ENCODE measurements around the gene TNRC18. TPM values are rescaled to one million over a fixed set of nuclear protein-coding genes. Genes with fewer than 3 reads are reported as not detected.
A peak's percentile ranks its signal among the peaks of the same experiment; 100 is the strongest.

Gene TNRC18
- total and polyA plus RNA-seq, 9 of the 15 experiments (the other 6 are each of a cell fraction or from before 2014, with no cell fraction given), result 0.03 to 43.2 (median 18.0) TPM

- TF ChIP-seq, protein P1, sequence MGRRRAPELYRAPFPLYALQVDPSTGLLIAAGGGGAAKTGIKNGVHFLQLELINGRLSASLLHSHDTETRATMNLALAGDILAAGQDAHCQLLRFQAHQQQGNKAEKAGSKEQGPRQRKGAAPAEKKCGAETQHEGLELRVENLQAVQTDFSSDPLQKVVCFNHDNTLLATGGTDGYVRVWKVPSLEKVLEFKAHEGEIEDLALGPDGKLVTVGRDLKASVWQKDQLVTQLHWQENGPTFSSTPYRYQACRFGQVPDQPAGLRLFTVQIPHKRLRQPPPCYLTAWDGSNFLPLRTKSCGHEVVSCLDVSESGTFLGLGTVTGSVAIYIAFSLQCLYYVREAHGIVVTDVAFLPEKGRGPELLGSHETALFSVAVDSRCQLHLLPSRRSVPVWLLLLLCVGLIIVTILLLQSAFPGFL (CRISPR knock-in tag; IDR thresholded peaks at IDR 0.05), result no peak
- TF ChIP-seq, protein P2, sequence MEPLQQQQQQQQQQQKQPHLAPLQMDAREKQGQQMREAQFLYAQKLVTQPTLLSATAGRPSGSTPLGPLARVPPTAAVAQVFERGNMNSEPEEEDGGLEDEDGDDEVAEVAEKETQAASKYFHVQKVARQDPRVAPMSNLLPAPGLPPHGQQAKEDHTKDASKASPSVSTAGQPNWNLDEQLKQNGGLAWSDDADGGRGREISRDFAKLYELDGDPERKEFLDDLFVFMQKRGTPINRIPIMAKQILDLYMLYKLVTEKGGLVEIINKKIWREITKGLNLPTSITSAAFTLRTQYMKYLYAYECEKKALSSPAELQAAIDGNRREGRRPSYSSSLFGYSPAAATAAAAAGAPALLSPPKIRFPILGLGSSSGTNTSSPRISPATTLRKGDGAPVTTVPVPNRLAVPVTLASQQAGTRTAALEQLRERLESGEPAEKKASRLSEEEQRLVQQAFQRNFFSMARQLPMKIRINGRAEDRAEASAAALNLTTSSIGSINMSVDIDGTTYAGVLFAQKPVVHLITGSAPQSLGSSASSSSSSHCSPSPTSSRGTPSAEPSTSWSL (CRISPR knock-in tag; IDR thresholded peaks at IDR 0.05; ENCODE audit: borderline replicate concordance), result no peak
- TF ChIP-seq, protein P3, sequence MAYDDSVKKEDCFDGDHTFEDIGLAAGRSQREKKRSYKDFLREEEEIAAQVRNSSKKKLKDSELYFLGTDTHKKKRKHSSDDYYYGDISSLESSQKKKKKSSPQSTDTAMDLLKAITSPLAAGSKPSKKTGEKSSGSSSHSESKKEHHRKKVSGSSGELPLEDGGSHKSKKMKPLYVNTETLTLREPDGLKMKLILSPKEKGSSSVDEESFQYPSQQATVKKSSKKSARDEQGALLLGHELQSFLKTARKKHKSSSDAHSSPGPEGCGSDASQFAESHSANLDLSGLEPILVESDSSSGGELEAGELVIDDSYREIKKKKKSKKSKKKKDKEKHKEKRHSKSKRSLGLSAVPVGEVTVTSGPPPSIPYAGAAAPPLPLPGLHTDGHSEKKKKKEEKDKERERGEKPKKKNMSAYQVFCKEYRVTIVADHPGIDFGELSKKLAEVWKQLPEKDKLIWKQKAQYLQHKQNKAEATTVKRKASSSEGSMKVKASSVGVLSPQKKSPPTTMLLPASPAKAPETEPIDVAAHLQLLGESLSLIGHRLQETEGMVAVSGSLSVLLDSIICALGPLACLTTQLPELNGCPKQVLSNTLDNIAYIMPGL (CRISPR knock-in tag; IDR thresholded peaks at IDR 0.05), result no peak
- TF ChIP-seq POLR2AphosphoS2 (IDR thresholded peaks at IDR 0.05; ENCODE audit: low read length) (no peak), CHD2 (IDR thresholded peaks at IDR 0.05; ENCODE audit: low read depth, low read length) (no peak), ZBTB17 (CRISPR knock-in tag; IDR thresholded peaks at IDR 0.05) (no peak), HMGN3 (IDR thresholded peaks at IDR 0.05; ENCODE audit: borderline replicate concordance, extremely low read depth, insufficient read length, low read depth, low read length) (no peak), ARID4B (CRISPR knock-in tag; IDR thresholded peaks at IDR 0.05) (no peak), ILF3 (IDR thresholded peaks at IDR 0.05; ENCODE audit: borderline replicate concordance) (no peak), NCOA1 (IDR thresholded peaks at IDR 0.05; ENCODE audit: low read depth) (0 out of 2 replicates have a peak, but pooled peaks have one; percentile 10), DACH1 (IDR thresholded peaks at IDR 0.05; ENCODE audit: partially characterized antibody) (no peak), ZNF785 (CRISPR knock-in tag; IDR thresholded peaks at IDR 0.05) (no peak), U2AF2 (optimal IDR thresholded peaks at IDR 0.05; ENCODE audit: low read depth, low read length) (no peak)
- TF ChIP-seq, protein P4, sequence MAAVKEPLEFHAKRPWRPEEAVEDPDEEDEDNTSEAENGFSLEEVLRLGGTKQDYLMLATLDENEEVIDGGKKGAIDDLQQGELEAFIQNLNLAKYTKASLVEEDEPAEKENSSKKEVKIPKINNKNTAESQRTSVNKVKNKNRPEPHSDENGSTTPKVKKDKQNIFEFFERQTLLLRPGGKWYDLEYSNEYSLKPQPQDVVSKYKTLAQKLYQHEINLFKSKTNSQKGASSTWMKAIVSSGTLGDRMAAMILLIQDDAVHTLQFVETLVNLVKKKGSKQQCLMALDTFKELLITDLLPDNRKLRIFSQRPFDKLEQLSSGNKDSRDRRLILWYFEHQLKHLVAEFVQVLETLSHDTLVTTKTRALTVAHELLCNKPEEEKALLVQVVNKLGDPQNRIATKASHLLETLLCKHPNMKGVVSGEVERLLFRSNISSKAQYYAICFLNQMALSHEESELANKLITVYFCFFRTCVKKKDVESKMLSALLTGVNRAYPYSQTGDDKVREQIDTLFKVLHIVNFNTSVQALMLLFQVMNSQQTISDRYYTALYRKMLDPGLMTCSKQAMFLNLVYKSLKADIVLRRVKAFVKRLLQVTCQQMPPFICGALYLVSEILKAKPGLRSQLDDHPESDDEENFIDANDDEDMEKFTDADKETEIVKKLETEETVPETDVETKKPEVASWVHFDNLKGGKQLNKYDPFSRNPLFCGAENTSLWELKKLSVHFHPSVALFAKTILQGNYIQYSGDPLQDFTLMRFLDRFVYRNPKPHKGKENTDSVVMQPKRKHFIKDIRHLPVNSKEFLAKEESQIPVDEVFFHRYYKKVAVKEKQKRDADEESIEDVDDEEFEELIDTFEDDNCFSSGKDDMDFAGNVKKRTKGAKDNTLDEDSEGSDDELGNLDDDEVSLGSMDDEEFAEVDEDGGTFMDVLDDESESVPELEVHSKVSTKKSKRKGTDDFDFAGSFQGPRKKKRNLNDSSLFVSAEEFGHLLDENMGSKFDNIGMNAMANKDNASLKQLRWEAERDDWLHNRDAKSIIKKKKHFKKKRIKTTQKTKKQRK (IDR thresholded peaks at IDR 0.05; ENCODE audit: borderline replicate concordance, low read depth, low read length), result no peak
These were observed 29.4 kb upstream of the TNRC18 start (continued) for GRCh38 chr7:5452937-5453540.
